Endothelial cell (in vitro differentiated cells): ENCODE data around the gene ZNF697. TPM values are rescaled to one million over a fixed set of nuclear protein-coding genes. Genes with fewer than 3 reads are reported as not detected.

Experiments used
- DNase-seq: peaks from one replicate; pipeline ENCODE4 v3.0.0; 2021; ENCODE audit warnings: low spot score
- H3K27ac Mint-ChIP-seq: one replicate; pipeline ENCODE4 v1.8.0; 2021; ENCODE audit warnings: mixed read lengths, inconsistent platforms; ENCODE audit not compliant: unreplicated experiment
- H3K27me3 Mint-ChIP-seq: one replicate; pipeline ENCODE4 v1.8.0; 2021; ENCODE audit warnings: mild to moderate bottlenecking, moderate library complexity, mixed read lengths, inconsistent platforms; ENCODE audit not compliant: unreplicated experiment
- H3K36me3 Mint-ChIP-seq: one replicate; pipeline ENCODE4 v1.8.0; 2021; ENCODE audit warnings: mild to moderate bottlenecking, low read depth, mixed read lengths, inconsistent platforms; ENCODE audit not compliant: unreplicated experiment
- H3K4me1 Mint-ChIP-seq: one replicate; pipeline ENCODE4 v1.8.0; 2021; ENCODE audit warnings: mild to moderate bottlenecking, mixed read lengths, inconsistent platforms; ENCODE audit not compliant: unreplicated experiment
- H3K4me3 Mint-ChIP-seq: one replicate; pipeline ENCODE4 v1.8.0; 2021; ENCODE audit warnings: mild to moderate bottlenecking, mixed read lengths, inconsistent platforms; ENCODE audit not compliant: unreplicated experiment
- H3K9me3 Mint-ChIP-seq: one replicate; pipeline ENCODE4 v1.8.0; 2021; ENCODE audit warnings: mixed read lengths, inconsistent platforms; ENCODE audit not compliant: unreplicated experiment
- CTCF ChIP-seq: fragments of 200-600 bp; sonication (generic); IDR thresholded peaks from one replicate; pipeline ENCODE4 v1.5.0; 2021; ENCODE audit warnings: antibody characterized with exemption; ENCODE audit not compliant: unreplicated experiment
- total RNA-seq: library from RNA; stranded (reverse); fragmentation: NEBNext Ultra II Directional; extraction: Animal tissue kit (Norgen Biotek cat#: 25700); gene quantifications from one replicate; pipeline ENCODE4 v1.2.1, GENCODE V29; 2021; ENCODE audit not compliant: unreplicated experiment

The ZNF697 gene
- total RNA-seq, 1 donor from 2014 or later = 13.3 TPM

- Mint-ChIP-seq H3K27ac (no peak overlapping the region), H3K4me3 (no peak overlapping the region), H3K4me1 (peaks cover 30% of the 10 kb centered on the region), H3K36me3 (no peaks in the 10 kb centered on the region), H3K27me3 (peaks cover 2% of the 10 kb centered on the region), H3K9me3 (no peaks in the 10 kb centered on the region)
- DNase-seq = no peak
- no peak for TF ChIP-seq CTCF
These were observed 47.5 kb downstream of the ZNF697 start for GRCh38 chr1:119600561-119600960.

- H3K9me3 Mint-ChIP-seq = no peaks in the 10 kb centered on the region
These were observed 52.5 kb downstream of the ZNF697 start for GRCh38 chr1:119595606-119596005.

GRCh38 chr1:119595168-119595567 is 52.9 kb downstream of the ZNF697 start:
- H3K4me3 Mint-ChIP-seq = no peak overlapping the region
- no peaks in the 10 kb centered on the region for H3K27me3 Mint-ChIP-seq
- H3K9me3 Mint-ChIP-seq = no peaks in the 10 kb centered on the region
- no peak for TF ChIP-seq CTCF
- H3K27ac Mint-ChIP-seq = no peak overlapping the region
- no peak for DNase-seq
- peaks cover 5% of the 10 kb centered on the region for H3K4me1 Mint-ChIP-seq
- H3K36me3 Mint-ChIP-seq = no peaks in the 10 kb centered on the region

More at GRCh38 chr1:119595606-119596005, 52.5 kb downstream of the ZNF697 start:
- Mint-ChIP-seq H3K27ac (no peak overlapping the region), H3K4me1 (peaks cover 5% of the 10 kb centered on the region), H3K27me3 (no peaks in the 10 kb centered on the region), H3K36me3 (no peaks in the 10 kb centered on the region), H3K4me3 (no peak overlapping the region)
- DNase-seq = no peak
- no peak for TF ChIP-seq CTCF

GRCh38 chr1:119594376-119594775 is 53.7 kb downstream of the ZNF697 start:
- H3K4me3 Mint-ChIP-seq = no peak overlapping the region
- no peaks in the 10 kb centered on the region for H3K36me3 Mint-ChIP-seq
- H3K9me3 Mint-ChIP-seq = no peaks in the 10 kb centered on the region
- H3K27me3 Mint-ChIP-seq = no peaks in the 10 kb centered on the region
- no peak overlapping the region for H3K27ac Mint-ChIP-seq
- no peak for TF ChIP-seq CTCF
- DNase-seq = no peak
- H3K4me1 Mint-ChIP-seq = peaks cover 5% of the 10 kb centered on the region

GRCh38 chr1:119593805-119594204 is 54.3 kb downstream of the ZNF697 start:
- peaks cover 5% of the 10 kb centered on the region for H3K4me1 Mint-ChIP-seq
- no peaks in the 10 kb centered on the region for H3K27me3 Mint-ChIP-seq
- H3K27ac Mint-ChIP-seq = no peak overlapping the region
- no peak overlapping the region for H3K4me3 Mint-ChIP-seq
- no peak for DNase-seq
- H3K9me3 Mint-ChIP-seq = no peaks in the 10 kb centered on the region
- H3K36me3 Mint-ChIP-seq = no peaks in the 10 kb centered on the region
- no peak for TF ChIP-seq CTCF
